Measurements from ENCODE around the gene TCIRG1.
"Not testable (repeated sequence)": the region's sequence is repeated elsewhere in the genome, so short reads cannot be mapped to it uniquely, and the experiment has no call there.

The TCIRG1 gene

GRCh38 chr11:68083517-68083916, 44.7 kb downstream of the TCIRG1 start:
- DNase-seq (ENCODE audit: low read depth) = no peak

GRCh38 chr11:68089679-68090078, 50.9 kb downstream of the TCIRG1 start:
- DNase-seq (ENCODE audit: low read depth) = no peak

- no peak for DNase-seq (ENCODE audit: low read depth)
These were observed 51.5 kb downstream of the TCIRG1 start for GRCh38 chr11:68090287-68090686.

GRCh38 chr11:68090706-68091105, 51.9 kb downstream of the TCIRG1 start:
- DNase-seq (ENCODE audit: low read depth) = no peak

GRCh38 chr11:68092411-68092810, 53.6 kb downstream of the TCIRG1 start:
- DNase-seq (ENCODE audit: low read depth) = no peak

GRCh38 chr11:68092946-68093345, 54.1 kb downstream of the TCIRG1 start:
- not testable (repeated sequence) for DNase-seq (ENCODE audit: low read depth)

GRCh38 chr11:68093565-68093964, 54.7 kb downstream of the TCIRG1 start:
- DNase-seq (ENCODE audit: low read depth) = no peak

- DNase-seq (ENCODE audit: low read depth) = no peak
These were observed 58.1 kb downstream of the TCIRG1 start for GRCh38 chr11:68096962-68097361.

GRCh38 chr11:68099057-68099456, 60.2 kb downstream of the TCIRG1 start:
- DNase-seq (ENCODE audit: low read depth) = no peak

- no peak for DNase-seq (ENCODE audit: low read depth)
These were observed 60.9 kb downstream of the TCIRG1 start for GRCh38 chr11:68099474-68100405.

All from activated T-helper 9 cell treated with anti-CD3 and anti-CD28 coated beads, Interleukin-2, amount 50 U/mL, for 16 hours (primary cell).